Fibroblast of villous mesenchyme (primary cell): ENCODE data around the gene ANKRD31. TPM values are rescaled to one million over a fixed set of nuclear protein-coding genes. Genes with fewer than 3 reads are reported as not detected.
"Not testable (repeated sequence)": the region's sequence is repeated elsewhere in the genome, so short reads cannot be mapped to it uniquely, and the experiment has no call there.

Experiments
- DNase-seq: peaks from one replicate; pipeline ENCODE4 v3.0.0-alpha.2; 2010; ENCODE audit warnings: low read depth
- H3K4me3 ChIP-seq: 2 replicates; pipeline ENCODE4 v1.5.1; 2011; ENCODE audit warnings: low read depth, mild to moderate bottlenecking, low read length
- CTCF ChIP-seq: IDR thresholded peaks from 2 replicates; pipeline ENCODE4 v1.5.1; 2012; ENCODE audit warnings: low read depth, mild to moderate bottlenecking, low read length; ENCODE audit not compliant: insufficient read depth
- total RNA-seq: library from RNA; depleted of rRNA; stranded (reverse); fragments of >200 nt; gene quantifications from 2 replicates; pipeline ENCODE4 v1.2.3, GENCODE V29; 2012

ANKRD31 gene
- total RNA-seq, 1 donor, result under 0.01 TPM

GRCh38 chr5:75089662-75090061, 147.0 kb downstream of the ANKRD31 start:
- TF ChIP-seq CTCF, result no peak
- DNase-seq, result no peak
- no peak overlapping the region for H3K4me3 ChIP-seq

- DNase-seq, result no peak
- no peak overlapping the region for H3K4me3 ChIP-seq
- no peak for TF ChIP-seq CTCF
Measured at GRCh38 chr5:75089137-75089536, 147.5 kb downstream of the ANKRD31 start.

DNA sequence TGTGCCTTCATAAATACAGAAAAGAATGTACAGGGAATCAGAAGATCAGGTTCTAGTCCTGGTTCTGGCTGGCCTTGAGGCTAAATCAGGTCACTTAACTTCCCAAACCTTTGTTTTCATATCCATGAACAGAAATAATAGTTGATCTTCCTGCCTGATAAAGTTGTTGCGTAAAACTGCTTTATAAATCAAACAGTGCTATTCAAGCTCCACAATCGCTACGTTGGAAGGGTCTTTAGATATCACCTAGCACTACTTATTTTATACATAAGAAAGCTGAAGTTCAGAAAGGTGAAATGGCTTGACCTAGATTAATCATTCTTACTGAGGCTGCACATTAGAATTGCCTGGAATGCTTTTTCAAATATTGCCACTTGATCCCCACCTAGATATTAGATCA, 148.0 kb downstream of the ANKRD31 start:
- no peak for TF ChIP-seq CTCF
- H3K4me3 ChIP-seq, result no peak overlapping the region
- DNase-seq, result no peak

GRCh38 chr5:75081510-75081909, 155.2 kb downstream of the ANKRD31 start:
- DNase-seq, result no peak
- TF ChIP-seq CTCF, result no peak
- H3K4me3 ChIP-seq, result no peak overlapping the region

GRCh38 chr5:75079346-75079745, 157.3 kb downstream of the ANKRD31 start:
- not testable (repeated sequence) for H3K4me3 ChIP-seq, DNase-seq

GRCh38 chr5:75078027-75078426, 158.7 kb downstream of the ANKRD31 start:
- H3K4me3 ChIP-seq, result no peak overlapping the region
- no peak for TF ChIP-seq CTCF
- DNase-seq, result no peak

DNA sequence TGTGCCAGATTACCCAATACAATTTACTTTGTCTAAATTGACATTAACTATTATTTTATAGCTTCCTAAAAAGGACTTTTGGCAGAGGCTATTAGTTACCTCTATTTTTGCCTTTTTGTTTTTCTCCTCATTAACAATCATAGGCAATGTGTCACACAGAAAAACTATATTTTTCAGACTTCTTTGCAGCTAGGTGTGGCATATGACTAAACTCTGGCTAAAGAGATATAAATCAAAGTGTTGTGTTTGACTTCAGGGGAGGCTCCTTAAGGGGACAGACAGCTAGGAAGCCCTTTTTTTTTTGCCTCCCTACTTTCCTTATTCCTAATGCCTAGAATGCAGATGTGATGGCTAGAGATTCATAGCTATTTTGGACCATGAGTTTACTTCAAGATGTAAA, 164.6 kb downstream of the ANKRD31 start:
- no peak overlapping the region for H3K4me3 ChIP-seq
- DNase-seq, result no peak
- TF ChIP-seq CTCF, result no peak
